C4-2B (cell line): ENCODE measurements around the gene DNAJC24.
A peak's percentile ranks its signal among the peaks of the same experiment; 100 is the strongest.

ENCODE experiments used
- H3K27ac ChIP-seq: fragments of 450-650 bp; 2 replicates; pipeline ENCODE4 v1.5.1; 2017
- CTCF ChIP-seq: fragments of 450-650 bp; conservative IDR thresholded peaks from 2 replicates; pipeline ENCODE4 v1.5.1; 2017; ENCODE audit warnings: mild to moderate bottlenecking
- ZFX ChIP-seq: fragments of 450-650 bp; IDR thresholded peaks from 2 replicates; pipeline ENCODE4 v1.6.1; 2017

Gene DNAJC24

GRCh38 chr11:31337806-31338205 is 31.9 kb upstream of the DNAJC24 start:
- no peak overlapping the region for H3K27ac ChIP-seq
- no peak for TF ChIP-seq ZFX
- TF ChIP-seq CTCF = no peak

GRCh38 chr11:31340903-31341572 is 28.6 kb upstream of the DNAJC24 start:
- TF ChIP-seq CTCF (peak; percentile 80), ZFX (no peak)
- H3K27ac ChIP-seq = no peak overlapping the region

- no peak overlapping the region for H3K27ac ChIP-seq
- no peak for TF ChIP-seq CTCF
- TF ChIP-seq ZFX = no peak
Observed at GRCh38 chr11:31351168-31351567, 18.5 kb upstream of the DNAJC24 start.

DNA sequence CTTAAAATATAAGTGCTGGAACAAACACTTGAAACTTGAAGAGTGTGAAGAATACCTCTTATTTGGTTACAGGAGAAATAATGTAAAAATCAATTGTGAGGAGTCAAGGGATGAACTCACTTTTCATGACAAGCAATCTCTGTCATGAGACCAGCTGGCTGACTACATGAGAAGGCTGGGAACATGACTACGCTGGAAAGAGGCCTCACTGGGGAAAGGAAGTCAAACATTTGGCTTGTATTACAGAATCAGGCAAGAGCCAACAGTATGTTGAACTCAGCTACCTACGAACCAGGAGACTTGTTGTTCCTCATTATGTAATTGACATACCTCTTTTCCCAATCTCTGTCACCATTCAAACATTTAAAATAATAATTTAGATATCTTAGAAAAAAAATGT is 14.5 kb upstream of the DNAJC24 start:
- no peak overlapping the region for H3K27ac ChIP-seq
- TF ChIP-seq ZFX = no peak
- TF ChIP-seq CTCF = no peak

DNA sequence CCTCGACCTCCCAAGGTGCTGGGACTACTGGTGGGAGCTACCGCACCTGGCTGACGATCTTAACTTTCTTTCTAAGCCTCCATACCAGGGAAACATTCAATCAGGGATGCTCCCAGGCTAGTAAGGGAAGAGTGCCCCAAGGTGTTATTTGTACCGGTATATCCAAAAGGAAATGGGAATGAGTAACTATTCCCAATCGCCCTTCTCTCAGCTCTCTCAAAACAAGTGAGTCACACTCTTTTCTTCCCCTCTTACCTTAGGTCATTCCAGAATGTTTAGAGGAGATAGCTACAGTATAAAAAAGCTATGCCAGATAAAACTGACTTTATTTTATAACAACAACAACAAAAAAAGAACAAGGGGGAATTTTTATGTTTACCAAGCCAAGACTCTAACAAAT is 13.8 kb upstream of the DNAJC24 start:
- no peak overlapping the region for H3K27ac ChIP-seq
- TF ChIP-seq ZFX (no peak), CTCF (no peak)

DNA sequence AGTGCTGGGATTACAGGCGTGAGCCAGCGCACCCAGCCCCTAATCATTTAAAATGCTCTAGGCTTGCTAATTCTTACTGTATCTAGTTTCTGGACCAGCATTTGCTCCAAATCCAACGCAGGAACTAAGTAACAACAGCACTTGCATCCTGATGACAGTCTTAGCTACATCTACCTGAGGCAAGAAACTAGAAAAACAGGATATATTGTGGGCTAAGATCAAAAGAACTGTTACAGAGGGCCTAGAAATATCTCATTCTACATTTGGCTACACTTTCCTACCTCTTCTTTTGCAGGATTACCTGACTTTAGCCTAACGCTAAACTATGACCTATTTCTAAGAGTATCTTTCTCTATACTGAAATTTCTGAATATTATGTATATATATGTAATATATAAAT is 7.9 kb upstream of the DNAJC24 start:
- TF ChIP-seq CTCF = no peak
- TF ChIP-seq ZFX = no peak
- H3K27ac ChIP-seq = no peak overlapping the region

DNA sequence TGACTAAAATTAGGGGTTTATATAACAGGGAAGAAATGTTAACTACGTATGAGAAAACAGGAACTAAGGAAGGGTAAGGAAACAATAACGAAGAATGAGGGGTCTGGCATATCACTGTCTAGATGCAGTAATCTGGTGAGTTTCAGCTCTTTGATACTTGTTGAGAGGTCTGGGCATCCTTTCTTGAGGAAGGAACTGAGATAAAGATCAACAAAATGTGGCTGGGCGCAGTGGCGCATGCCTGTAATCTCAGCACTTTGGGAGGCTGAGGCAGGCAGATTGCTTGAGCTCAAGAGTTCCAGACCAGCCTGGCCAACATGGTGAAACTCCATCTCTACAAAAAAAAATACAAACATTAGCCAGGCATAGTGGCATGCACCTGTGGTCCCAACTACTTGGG is 2.9 kb upstream of the DNAJC24 start:
- TF ChIP-seq CTCF = no peak
- no peak for TF ChIP-seq ZFX
- no peak overlapping the region for H3K27ac ChIP-seq
